Activated naive CD4-positive, alpha-beta T cell treated with anti-CD3 and anti-CD28 coated beads, Interleukin-2, amount 10 ng/mL, durations not matched to agents 7 days and 5 days (primary cell): ENCODE results near the gene SLC20A1.
"Not testable (repeated sequence)": the region's sequence is repeated elsewhere in the genome, so short reads cannot be mapped to it uniquely, and the experiment has no call there.

Source experiments
- CTCF ChIA-PET: fragments of 350-600 bp; sonication (Branson Sonifier 250); formaldehyde crosslinking; loops from one replicate; lab custom pipeline; 2021; ENCODE audit warnings: antibody characterized with exemption; lab: Charles Lee
- DNase-seq: peaks from one replicate; pipeline ENCODE4 v3.0.0-alpha.2; 2020
- H3K27ac Mint-ChIP-seq: one replicate; pipeline ENCODE4 v1.8.0; 2021; ENCODE audit warnings: mild to moderate bottlenecking, moderate library complexity, mixed read lengths
- H3K27me3 Mint-ChIP-seq: one replicate; pipeline ENCODE4 v1.8.0; 2021; ENCODE audit warnings: mild to moderate bottlenecking, mixed read lengths
- H3K36me3 Mint-ChIP-seq: one replicate; pipeline ENCODE4 v1.8.0; 2021; ENCODE audit warnings: mixed read lengths
- H3K4me1 Mint-ChIP-seq: one replicate; pipeline ENCODE4 v1.8.0; 2021; ENCODE audit warnings: mixed read lengths
- H3K4me3 Mint-ChIP-seq: one replicate; pipeline ENCODE4 v1.8.0; 2021; ENCODE audit warnings: mild to moderate bottlenecking, moderate library complexity, mixed read lengths
- H3K9me3 Mint-ChIP-seq: one replicate; pipeline ENCODE4 v1.8.0; 2021; ENCODE audit warnings: mixed read lengths

Gene SLC20A1

DNA sequence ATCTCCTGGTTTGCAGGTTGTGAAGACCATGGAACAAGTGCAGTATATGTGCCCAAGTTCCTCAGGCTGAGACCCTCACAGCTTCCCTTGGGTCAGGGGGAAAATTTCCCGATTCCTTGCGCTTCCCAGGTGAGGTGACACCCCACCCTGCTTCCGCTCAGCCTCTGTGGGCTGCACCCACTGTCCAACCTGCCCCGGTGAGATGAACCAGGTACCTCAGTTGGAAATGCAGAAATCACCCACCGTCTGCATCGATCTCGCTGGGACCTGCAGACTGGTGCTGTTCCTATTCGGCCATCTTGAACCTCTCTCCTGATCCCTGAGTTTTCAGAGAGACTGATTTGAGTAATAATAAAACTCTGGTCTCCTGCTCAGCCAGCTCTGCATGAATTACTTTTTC, 30.7 kb upstream of the SLC20A1 start:
- Mint-ChIP-seq H3K4me3 (no peak overlapping the region), H3K36me3 (no peaks in the 10 kb centered on the region), H3K27me3 (peaks cover 45% of the 10 kb centered on the region), H3K4me1 (no peaks in the 10 kb centered on the region), H3K27ac (no peak overlapping the region), H3K9me3 (no peaks in the 10 kb centered on the region)
- CTCF ChIA-PET, result interaction anchor here (0.9 kb wide), 1 partner anchor 73 kb away, joined by 3 read pairs; no protein-coding TSS in a partner anchor
- no peak for DNase-seq

DNA sequence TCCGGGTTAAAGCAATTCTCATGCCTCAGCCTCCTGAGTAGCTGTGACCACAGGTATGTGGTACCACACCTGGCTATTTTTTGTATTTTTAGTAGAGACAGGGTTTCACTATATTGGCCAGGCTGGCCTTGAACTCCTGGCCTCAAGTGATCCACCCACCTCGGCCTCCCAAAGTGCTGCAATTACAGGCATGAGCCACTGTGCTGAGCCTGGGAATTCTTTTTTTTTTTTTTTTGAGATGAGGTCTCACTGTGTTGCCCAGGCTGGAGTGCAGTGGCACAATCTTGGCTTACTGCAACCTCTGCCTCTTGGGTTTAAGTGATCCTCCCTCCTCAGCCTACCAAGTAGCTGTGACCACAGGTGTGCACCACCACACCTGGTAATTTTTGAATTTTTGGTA, 29.9 kb upstream of the SLC20A1 start:
- H3K4me1 Mint-ChIP-seq, H3K36me3 Mint-ChIP-seq, CTCF ChIA-PET, H3K4me3 Mint-ChIP-seq, H3K27ac Mint-ChIP-seq, H3K9me3 Mint-ChIP-seq, DNase-seq: not testable (repeated sequence)
- peaks cover 50% of the 10 kb centered on the region for H3K27me3 Mint-ChIP-seq

GRCh38 chr2:112618383-112618782, 27.4 kb upstream of the SLC20A1 start:
- Mint-ChIP-seq H3K4me1 (peaks cover 12% of the 10 kb centered on the region), H3K4me3 (no peak overlapping the region), H3K36me3 (no peaks in the 10 kb centered on the region), H3K27ac (no peak overlapping the region), H3K27me3 (peaks cover 38% of the 10 kb centered on the region), H3K9me3 (no peaks in the 10 kb centered on the region)
- CTCF ChIA-PET, result interaction anchor here (0.7 kb wide), 1 partner anchor 631 kb away, joined by 3 read pairs; no protein-coding TSS in a partner anchor
- no peak for DNase-seq

DNA sequence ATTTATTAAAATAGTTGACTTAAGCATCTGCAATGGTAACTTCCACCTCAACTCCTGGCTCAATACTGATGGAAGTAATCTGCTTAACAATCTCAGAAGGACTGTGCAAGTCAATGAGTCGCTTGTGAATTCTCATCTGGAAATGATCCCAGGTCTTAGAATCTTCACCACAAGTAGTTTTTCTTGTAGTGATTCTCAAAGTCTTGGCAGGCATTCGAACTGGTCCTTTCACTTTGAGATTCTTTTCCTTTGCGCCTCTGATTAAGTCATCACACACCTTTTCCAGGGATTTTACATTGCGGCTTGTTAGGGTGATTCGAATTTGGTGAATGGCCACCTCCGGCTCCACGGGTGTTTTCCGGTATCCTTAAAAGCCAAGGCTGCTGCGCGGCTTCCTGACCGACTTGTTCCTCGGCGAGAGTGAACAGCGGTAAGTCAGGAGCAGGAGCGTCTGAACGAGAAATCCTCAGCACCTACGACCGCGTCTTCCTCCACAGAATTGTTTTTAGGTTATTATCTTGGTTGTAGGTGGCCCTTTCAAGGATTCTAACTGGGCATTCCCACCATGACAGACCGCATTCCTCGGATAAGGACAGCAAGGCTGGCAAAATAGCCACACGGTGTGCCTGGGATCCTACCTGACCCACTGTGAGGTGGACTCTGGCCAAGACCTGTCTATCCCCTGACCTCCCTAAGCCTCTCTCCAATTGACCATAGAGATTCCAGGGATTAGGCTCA, 23.8 kb upstream of the SLC20A1 start:
- Mint-ChIP-seq H3K27me3 (peaks cover 17% of the 10 kb centered on the region), H3K9me3 (no peaks in the 10 kb centered on the region), H3K4me1 (peaks cover 45% of the 10 kb centered on the region), H3K36me3 (no peaks in the 10 kb centered on the region), H3K4me3 (no peak overlapping the region), H3K27ac (no peak overlapping the region)
- no peak for DNase-seq
- CTCF ChIA-PET, result interaction anchor here (11.3 kb wide), 1 partner anchor 105 kb away, joined by 193 read pairs; no protein-coding TSS in a partner anchor

DNA sequence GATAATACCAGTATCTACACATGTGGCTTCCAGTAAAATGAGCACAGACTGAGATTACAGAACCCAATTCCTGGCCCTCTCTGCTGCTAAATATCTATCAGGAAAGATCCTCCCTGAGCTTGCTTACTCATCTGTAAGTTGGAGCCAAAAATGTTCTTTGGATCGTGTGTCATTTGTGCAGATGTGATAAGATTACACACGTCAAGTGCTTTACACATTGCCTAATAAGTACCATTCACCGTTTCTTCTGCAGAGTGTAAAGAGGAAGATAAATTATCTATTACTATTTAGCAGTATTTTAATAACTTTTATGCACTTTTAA, 23.2 kb upstream of the SLC20A1 start:
- H3K9me3 Mint-ChIP-seq, result no peaks in the 10 kb centered on the region
- no peak for DNase-seq
- H3K27ac Mint-ChIP-seq, result no peak overlapping the region
- H3K36me3 Mint-ChIP-seq, result no peaks in the 10 kb centered on the region
- no peak overlapping the region for H3K4me3 Mint-ChIP-seq
- peaks cover 50% of the 10 kb centered on the region for H3K4me1 Mint-ChIP-seq
- CTCF ChIA-PET, result interaction anchor here (0.6 to 11.3 kb wide), 3 partner anchors 25 to 105 kb away, joined by 3 to 193 read pairs (median 4); no protein-coding TSS in a partner anchor
- H3K27me3 Mint-ChIP-seq, result peaks cover 17% of the 10 kb centered on the region

GRCh38 chr2:112623913-112624777, 21.6 kb upstream of the SLC20A1 start:
- DNase-seq, result peak; percentile 89
- H3K4me3 Mint-ChIP-seq, result peak overlapping the region; percentile 21
- CTCF ChIA-PET, result interaction anchor here (1.0 to 11.3 kb wide), 7 partner anchors 20 to 103 kb away, joined by 3 to 193 read pairs (median 46); partner anchors contain the start of gene SLC20A1
- peaks cover 17% of the 10 kb centered on the region for H3K27me3 Mint-ChIP-seq
- peaks cover 4% of the 10 kb centered on the region for H3K36me3 Mint-ChIP-seq
- H3K27ac Mint-ChIP-seq, result peak overlapping the region; percentile 96
- H3K4me1 Mint-ChIP-seq, result peaks cover 67% of the 10 kb centered on the region
- H3K9me3 Mint-ChIP-seq, result no peaks in the 10 kb centered on the region

GRCh38 chr2:112625474-112626114, 20.1 kb upstream of the SLC20A1 start:
- CTCF ChIA-PET, result interaction anchor here (0.9 to 11.3 kb wide), 13 partner anchors 11 to 316 kb away, joined by 3 to 193 read pairs (median 6); partner anchors contain the start of gene SLC20A1
- Mint-ChIP-seq H3K4me1 (peaks cover 81% of the 10 kb centered on the region), H3K27ac (peak overlapping the region; percentile 96), H3K36me3 (peaks cover 4% of the 10 kb centered on the region), H3K9me3 (no peaks in the 10 kb centered on the region), H3K4me3 (peak overlapping the region; percentile 4), H3K27me3 (peaks cover 10% of the 10 kb centered on the region)
- DNase-seq, result no peak

DNA sequence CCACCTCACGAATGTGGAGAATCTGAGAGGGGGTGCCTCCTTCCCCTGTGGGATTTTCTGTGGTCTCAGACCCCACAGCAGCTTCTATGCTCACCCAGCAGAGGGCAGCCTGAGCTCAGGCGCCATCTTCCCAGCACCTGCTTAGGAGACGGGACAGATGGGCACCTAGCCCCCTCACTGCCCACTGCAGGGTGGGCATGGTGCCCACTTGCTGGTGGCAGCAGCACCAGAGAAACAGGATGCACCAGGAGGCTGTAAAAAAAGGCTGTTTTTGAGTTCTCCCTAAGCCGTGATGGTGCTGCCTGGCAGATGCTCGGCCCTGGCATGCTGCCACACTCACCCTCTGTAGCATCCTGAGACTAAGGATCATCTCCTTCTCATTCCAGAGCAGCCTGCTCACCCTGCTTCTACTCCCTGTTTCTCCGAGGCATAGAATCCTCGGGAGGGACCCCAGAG, 19.1 kb upstream of the SLC20A1 start:
- H3K36me3 Mint-ChIP-seq, result peaks cover 4% of the 10 kb centered on the region

GRCh38 chr2:112627060-112628040, 18.4 kb upstream of the SLC20A1 start:
- Mint-ChIP-seq H3K36me3 (peaks cover 4% of the 10 kb centered on the region), H3K9me3 (no peaks in the 10 kb centered on the region), H3K4me3 (peak overlapping the region; percentile 49), H3K4me1 (peaks cover 92% of the 10 kb centered on the region), H3K27ac (peak overlapping the region; percentile 96), H3K27me3 (no peaks in the 10 kb centered on the region)
- CTCF ChIA-PET, result interaction anchor here (0.9 to 11.3 kb wide), 16 partner anchors 9 to 100 kb away, joined by 3 to 193 read pairs (median 6); partner anchors contain the start of gene SLC20A1
- DNase-seq, result peak; percentile 55

More for the DNA sequence above, 19.1 kb upstream of the SLC20A1 start:
- CTCF ChIA-PET, result interaction anchor here (0.9 to 11.3 kb wide), 17 partner anchors 9 to 315 kb away, joined by 3 to 193 read pairs (median 6); partner anchors contain the start of gene SLC20A1
- peaks cover 5% of the 10 kb centered on the region for H3K27me3 Mint-ChIP-seq
- peak overlapping the region; percentile 96 for H3K27ac Mint-ChIP-seq
- H3K4me1 Mint-ChIP-seq, result peaks cover 87% of the 10 kb centered on the region
- H3K4me3 Mint-ChIP-seq, result peak overlapping the region; percentile 49
- no peaks in the 10 kb centered on the region for H3K9me3 Mint-ChIP-seq
- DNase-seq, result peak; percentile 74

DNA sequence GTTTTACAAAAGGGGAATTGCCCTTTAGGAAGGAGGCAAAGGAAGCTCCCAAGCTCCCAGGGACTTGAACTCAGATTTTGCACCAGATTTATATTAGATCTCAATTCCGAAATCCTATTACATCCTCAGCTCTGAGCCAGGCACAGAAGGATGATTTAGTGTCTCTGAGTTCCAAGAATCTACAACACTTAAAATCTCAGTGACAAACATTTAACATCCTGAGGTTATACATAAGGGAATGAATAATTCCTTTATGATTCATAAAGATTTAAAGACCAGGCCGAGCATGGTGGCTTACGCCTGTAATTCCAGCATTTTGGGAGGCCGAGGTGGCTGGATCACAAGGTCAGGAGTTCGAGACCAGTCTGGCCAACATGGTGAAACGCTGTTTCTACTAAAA, 16.5 kb upstream of the SLC20A1 start:
- DNase-seq, result no peak
- Mint-ChIP-seq H3K27ac (peak overlapping the region; percentile 64), H3K4me1 (peaks cover 97% of the 10 kb centered on the region), H3K4me3 (no peak overlapping the region), H3K9me3 (no peaks in the 10 kb centered on the region), H3K36me3 (peaks cover 4% of the 10 kb centered on the region), H3K27me3 (no peaks in the 10 kb centered on the region)
- CTCF ChIA-PET, result interaction anchor here (0.6 to 11.3 kb wide), 5 partner anchors 15 to 98 kb away, joined by 3 to 193 read pairs (median 49); partner anchors contain the start of gene SLC20A1

GRCh38 chr2:112629823-112630222, 15.9 kb upstream of the SLC20A1 start:
- Mint-ChIP-seq H3K27me3 (no peaks in the 10 kb centered on the region), H3K9me3 (no peaks in the 10 kb centered on the region), H3K27ac (peak overlapping the region; percentile 98), H3K36me3 (peaks cover 4% of the 10 kb centered on the region), H3K4me3 (no peak overlapping the region), H3K4me1 (peaks cover 97% of the 10 kb centered on the region)
- no peak for DNase-seq
- CTCF ChIA-PET, result interaction anchor here (0.6 to 11.3 kb wide), 5 partner anchors 14 to 98 kb away, joined by 3 to 193 read pairs (median 19); partner anchors contain the start of gene SLC20A1

- peak overlapping the region; percentile 98 for H3K27ac Mint-ChIP-seq
- peaks cover 97% of the 10 kb centered on the region for H3K4me1 Mint-ChIP-seq
- no peaks in the 10 kb centered on the region for H3K27me3 Mint-ChIP-seq
- peak overlapping the region; percentile 71 for H3K4me3 Mint-ChIP-seq
- H3K36me3 Mint-ChIP-seq, result peaks cover 4% of the 10 kb centered on the region
- no peak for DNase-seq
- no peaks in the 10 kb centered on the region for H3K9me3 Mint-ChIP-seq
- CTCF ChIA-PET, result interaction anchor here (0.6 to 11.3 kb wide), 5 partner anchors 14 to 97 kb away, joined by 3 to 193 read pairs (median 19); partner anchors contain the start of gene SLC20A1
Measured at GRCh38 chr2:112630268-112630667, 15.5 kb upstream of the SLC20A1 start.
